Neural cell (in vitro differentiated cells): Measurements from ENCODE around the gene SERPINB6. TPM values are rescaled to one million over a fixed set of nuclear protein-coding genes. Genes with fewer than 3 reads are reported as not detected.
"Not testable (repeated sequence)": the region's sequence is repeated elsewhere in the genome, so short reads cannot be mapped to it uniquely, and the experiment has no call there.

ENCODE experiments used
- H2AFZ ChIP-seq: fragments of 200-600, 300-800 bp; sonication (generic), shearing (Covaris generic); 2 replicates; pipeline ENCODE4 v1.6.0; 2014; ENCODE audit warnings: low read depth, mild to moderate bottlenecking, antibody characterized with exemption, low read length, moderate library complexity
- H3F3A ChIP-seq: fragments of 200-600 bp; shearing (Covaris generic); 2 replicates; pipeline ENCODE4 v1.6.1; 2016; ENCODE audit warnings: mild to moderate bottlenecking, moderate library complexity, mixed read lengths, antibody characterized with exemption, low read length; ENCODE audit not compliant: insufficient read depth, poor library complexity, severe bottlenecking
- H3K27ac ChIP-seq: fragments of 200-600, 300-800 bp; sonication (generic), shearing (Covaris generic); 2 replicates; pipeline ENCODE4 v1.5.1; 2014; ENCODE audit warnings: mild to moderate bottlenecking, low read length, moderate library complexity
- H3K27me3 ChIP-seq: fragments of 300-800, 200-600 bp; sonication (generic), shearing (Covaris generic); 2 replicates; pipeline ENCODE4 v1.6.0; 2014; ENCODE audit warnings: mild to moderate bottlenecking, low read depth, low read length, moderate library complexity; ENCODE audit not compliant: insufficient read depth
- H3K36me3 ChIP-seq: fragments of 300-800, 200-600 bp; sonication (generic), shearing (Covaris generic); 2 replicates; pipeline ENCODE4 v1.5.1; 2014; ENCODE audit warnings: mild to moderate bottlenecking, antibody characterized with exemption, low read length, moderate library complexity; ENCODE audit not compliant: insufficient read depth
- H3K4me2 ChIP-seq: fragments of 300-800, 200-600 bp; sonication (generic), shearing (Covaris generic); 2 replicates; pipeline ENCODE4 v1.6.0; 2014; ENCODE audit warnings: mild to moderate bottlenecking, low read length
- H3K4me3 ChIP-seq: fragments of 300-800, 200-600 bp; sonication (generic), shearing (Covaris generic); 2 replicates; pipeline ENCODE4 v1.5.1; 2014; ENCODE audit warnings: mild to moderate bottlenecking, low read length, moderate library complexity
- H3K79me2 ChIP-seq: fragments of 200-600 bp; shearing (Covaris generic); replicated peaks from 2 replicates; pipeline ENCODE4 v1.6.0; 2014; ENCODE audit warnings: mild to moderate bottlenecking, low read length, moderate library complexity; ENCODE audit not compliant: insufficient read depth
- H3K9ac ChIP-seq: fragments of 300-800, 200-600 bp; sonication (generic), shearing (Covaris generic); 2 replicates; pipeline ENCODE4 v1.6.1; 2016; ENCODE audit warnings: mild to moderate bottlenecking, low read length, mixed read lengths
- H3K9me2 ChIP-seq: fragments of 200-600 bp; shearing (Covaris generic); 2 replicates; pipeline ENCODE4 v1.6.1; 2016; ENCODE audit warnings: mild to moderate bottlenecking, low read length, mixed read lengths; ENCODE audit not compliant: insufficient read depth
- H3K9me3 ChIP-seq: fragments of 200-600, 300-800 bp; sonication (generic), shearing (Covaris generic); 2 replicates; pipeline ENCODE4 v1.6.1; 2016; ENCODE audit warnings: mild to moderate bottlenecking, mixed run types, low read length, moderate library complexity, mixed read lengths
- H4K20me1 ChIP-seq: fragments of 200-600 bp; shearing (Covaris generic); 2 replicates; pipeline ENCODE4 v1.6.1; 2016; ENCODE audit warnings: mild to moderate bottlenecking, mixed run types; ENCODE audit not compliant: insufficient read depth
- EP300 ChIP-seq: fragments of 450-650 bp; conservative IDR thresholded peaks from 2 replicates; pipeline ENCODE4 v1.6.1; 2014; ENCODE audit warnings: antibody characterized with exemption, mild to moderate bottlenecking, moderate library complexity; ENCODE audit not compliant: poor library complexity, severe bottlenecking
- EZH2 ChIP-seq: fragments of 200-600, 300-800 bp; shearing (Covaris generic), sonication (generic); IDR thresholded peaks from 2 replicates; pipeline ENCODE4 v1.6.1; 2014; ENCODE audit warnings: antibody characterized with exemption, low read length, borderline replicate concordance, mild to moderate bottlenecking; ENCODE audit not compliant: insufficient read depth, poor library complexity, severe bottlenecking
- MXI1 ChIP-seq: fragments of 450-650 bp; conservative IDR thresholded peaks from 2 replicates; pipeline ENCODE4 v1.6.1; 2014; ENCODE audit warnings: antibody characterized with exemption, mild to moderate bottlenecking; ENCODE audit not compliant: poor library complexity, severe bottlenecking
- POLR2AphosphoS5 ChIP-seq: IDR thresholded peaks from 2 replicates; pipeline ENCODE4 v1.6.1; 2012
- RAD21 ChIP-seq: fragments of 450-650 bp; conservative IDR thresholded peaks from 2 replicates; pipeline ENCODE4 v1.6.1; 2014; ENCODE audit warnings: antibody characterized with exemption, mild to moderate bottlenecking, moderate library complexity
- SMC3 ChIP-seq: fragments of 450-650 bp; conservative IDR thresholded peaks from 2 replicates; pipeline ENCODE4 v1.6.1; 2014; ENCODE audit warnings: antibody characterized with exemption, mild to moderate bottlenecking, moderate library complexity; ENCODE audit not compliant: poor library complexity
- TAF1 ChIP-seq: IDR thresholded peaks from 2 replicates; pipeline ENCODE4 v1.6.1; 2012; ENCODE audit warnings: low read depth
- polyA plus RNA-seq: library from polyadenylated mRNA; depleted of rRNA; stranded (reverse); fragments of >200 nt; gene quantifications from 2 replicates; pipeline ENCODE4 v1.2.3, GENCODE V29; 2014
- TF ChIP-seq, protein P1 (sequence below): fragments of 450-650 bp; IDR thresholded peaks from 2 replicates; pipeline ENCODE4 v1.5.1; 2014; ENCODE audit warnings: antibody characterized with exemption, mild to moderate bottlenecking, moderate library complexity; ENCODE audit not compliant: poor library complexity, severe bottlenecking
- TF ChIP-seq, protein P2 (sequence below): IDR thresholded peaks from 2 replicates; pipeline ENCODE4 v1.6.1; 2012; ENCODE audit warnings: borderline replicate concordance

The SERPINB6 gene
- polyA plus RNA-seq, 1 donor from 2014 or later: 2.3 TPM

DNA sequence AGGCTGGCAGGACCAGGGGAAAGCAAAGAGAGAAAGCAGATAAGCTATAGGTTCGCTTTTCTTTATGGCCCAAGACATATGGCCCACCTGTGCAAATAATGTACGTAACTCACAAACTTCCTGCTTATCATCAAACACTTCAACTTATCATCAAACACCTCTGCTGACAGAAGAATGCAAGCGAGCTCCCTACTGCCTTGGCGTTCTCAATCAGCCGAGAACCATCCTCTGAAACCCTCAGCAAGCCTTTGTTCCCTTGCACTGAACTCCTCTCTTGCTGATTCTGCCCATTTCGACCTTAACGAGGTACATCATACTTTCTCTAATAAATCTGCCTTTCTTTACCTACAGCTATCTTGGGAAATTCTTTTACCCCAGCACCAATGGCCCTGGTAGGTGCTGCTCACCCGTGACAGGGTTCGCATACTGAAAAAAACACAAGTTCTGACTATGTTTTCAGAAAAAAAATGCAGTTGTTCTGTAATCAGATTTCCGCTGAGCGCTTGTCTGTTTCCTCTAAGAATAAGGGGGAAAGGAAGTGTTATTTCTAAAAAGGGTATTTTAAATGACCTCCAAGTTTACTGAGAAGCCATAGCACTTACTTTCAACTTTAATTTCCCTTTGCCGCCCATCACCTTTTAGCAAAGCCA is 28.3 kb downstream of the SERPINB6 start:
- Histone ChIP-seq H3K4me2 (no peak overlapping the region), H3K9ac (no peak overlapping the region), H3K9me2 (no peaks in the 10 kb centered on the region), H3K79me2 (no peaks in the 10 kb centered on the region), H4K20me1 (no peaks in the 10 kb centered on the region), H3K4me3 (no peak overlapping the region), H3K27me3 (no peaks in the 10 kb centered on the region), H3K9me3 (no peaks in the 10 kb centered on the region), H2AFZ (no peak overlapping the region), H3K36me3 (no peaks in the 10 kb centered on the region), H3F3A (no peaks in the 10 kb centered on the region), H3K27ac (no peak overlapping the region)
- no peak for TF ChIP-seq RAD21
- no peak for TF ChIP-seq EZH2
- TF ChIP-seq SMC3: no peak
- no peak for TF ChIP-seq MXI1
- TF ChIP-seq EP300: no peak
- TF ChIP-seq POLR2AphosphoS5: no peak
- TF ChIP-seq, protein P1, sequence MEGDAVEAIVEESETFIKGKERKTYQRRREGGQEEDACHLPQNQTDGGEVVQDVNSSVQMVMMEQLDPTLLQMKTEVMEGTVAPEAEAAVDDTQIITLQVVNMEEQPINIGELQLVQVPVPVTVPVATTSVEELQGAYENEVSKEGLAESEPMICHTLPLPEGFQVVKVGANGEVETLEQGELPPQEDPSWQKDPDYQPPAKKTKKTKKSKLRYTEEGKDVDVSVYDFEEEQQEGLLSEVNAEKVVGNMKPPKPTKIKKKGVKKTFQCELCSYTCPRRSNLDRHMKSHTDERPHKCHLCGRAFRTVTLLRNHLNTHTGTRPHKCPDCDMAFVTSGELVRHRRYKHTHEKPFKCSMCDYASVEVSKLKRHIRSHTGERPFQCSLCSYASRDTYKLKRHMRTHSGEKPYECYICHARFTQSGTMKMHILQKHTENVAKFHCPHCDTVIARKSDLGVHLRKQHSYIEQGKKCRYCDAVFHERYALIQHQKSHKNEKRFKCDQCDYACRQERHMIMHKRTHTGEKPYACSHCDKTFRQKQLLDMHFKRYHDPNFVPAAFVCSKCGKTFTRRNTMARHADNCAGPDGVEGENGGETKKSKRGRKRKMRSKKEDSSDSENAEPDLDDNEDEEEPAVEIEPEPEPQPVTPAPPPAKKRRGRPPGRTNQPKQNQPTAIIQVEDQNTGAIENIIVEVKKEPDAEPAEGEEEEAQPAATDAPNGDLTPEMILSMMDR: no peak
- TF ChIP-seq, protein P2, sequence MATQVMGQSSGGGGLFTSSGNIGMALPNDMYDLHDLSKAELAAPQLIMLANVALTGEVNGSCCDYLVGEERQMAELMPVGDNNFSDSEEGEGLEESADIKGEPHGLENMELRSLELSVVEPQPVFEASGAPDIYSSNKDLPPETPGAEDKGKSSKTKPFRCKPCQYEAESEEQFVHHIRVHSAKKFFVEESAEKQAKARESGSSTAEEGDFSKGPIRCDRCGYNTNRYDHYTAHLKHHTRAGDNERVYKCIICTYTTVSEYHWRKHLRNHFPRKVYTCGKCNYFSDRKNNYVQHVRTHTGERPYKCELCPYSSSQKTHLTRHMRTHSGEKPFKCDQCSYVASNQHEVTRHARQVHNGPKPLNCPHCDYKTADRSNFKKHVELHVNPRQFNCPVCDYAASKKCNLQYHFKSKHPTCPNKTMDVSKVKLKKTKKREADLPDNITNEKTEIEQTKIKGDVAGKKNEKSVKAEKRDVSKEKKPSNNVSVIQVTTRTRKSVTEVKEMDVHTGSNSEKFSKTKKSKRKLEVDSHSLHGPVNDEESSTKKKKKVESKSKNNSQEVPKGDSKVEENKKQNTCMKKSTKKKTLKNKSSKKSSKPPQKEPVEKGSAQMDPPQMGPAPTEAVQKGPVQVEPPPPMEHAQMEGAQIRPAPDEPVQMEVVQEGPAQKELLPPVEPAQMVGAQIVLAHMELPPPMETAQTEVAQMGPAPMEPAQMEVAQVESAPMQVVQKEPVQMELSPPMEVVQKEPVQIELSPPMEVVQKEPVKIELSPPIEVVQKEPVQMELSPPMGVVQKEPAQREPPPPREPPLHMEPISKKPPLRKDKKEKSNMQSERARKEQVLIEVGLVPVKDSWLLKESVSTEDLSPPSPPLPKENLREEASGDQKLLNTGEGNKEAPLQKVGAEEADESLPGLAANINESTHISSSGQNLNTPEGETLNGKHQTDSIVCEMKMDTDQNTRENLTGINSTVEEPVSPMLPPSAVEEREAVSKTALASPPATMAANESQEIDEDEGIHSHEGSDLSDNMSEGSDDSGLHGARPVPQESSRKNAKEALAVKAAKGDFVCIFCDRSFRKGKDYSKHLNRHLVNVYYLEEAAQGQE: no peak
- no peak for TF ChIP-seq TAF1

GRCh38 chr6:2942116-2942515 is 29.3 kb downstream of the SERPINB6 start:
- not testable (repeated sequence) for H3K4me2 ChIP-seq, H2AFZ ChIP-seq, H3K4me3 ChIP-seq, H3K9ac ChIP-seq, H3K9me3 ChIP-seq, H3K36me3 ChIP-seq, H3F3A ChIP-seq, H4K20me1 ChIP-seq, H3K27me3 ChIP-seq, H3K27ac ChIP-seq, H3K9me2 ChIP-seq, H3K79me2 ChIP-seq

DNA sequence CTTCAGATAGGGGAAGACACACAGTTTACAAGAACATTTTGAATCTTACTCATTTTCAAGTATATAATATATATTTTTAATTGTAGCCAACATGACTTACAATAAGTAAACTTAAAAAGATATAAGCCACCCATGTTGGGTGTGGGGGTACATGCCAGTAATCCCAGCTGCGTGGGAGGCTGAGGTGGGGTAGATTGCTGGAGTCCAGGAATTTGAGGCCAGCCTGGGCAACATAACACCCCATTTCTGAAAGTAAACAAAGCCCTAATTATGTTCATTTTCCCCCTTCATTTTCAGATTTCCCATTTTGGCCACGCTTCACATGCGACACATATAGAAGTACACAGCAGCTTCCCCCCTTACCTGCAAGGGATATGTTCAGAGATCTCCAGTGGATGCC is 30.5 kb downstream of the SERPINB6 start:
- no peaks in the 10 kb centered on the region for H3K36me3 ChIP-seq
- H4K20me1 ChIP-seq: no peaks in the 10 kb centered on the region
- H3K9ac ChIP-seq: no peak overlapping the region
- H3K4me2 ChIP-seq: no peak overlapping the region
- no peaks in the 10 kb centered on the region for H3K79me2 ChIP-seq
- H3F3A ChIP-seq: no peaks in the 10 kb centered on the region
- no peak overlapping the region for H2AFZ ChIP-seq
- TF ChIP-seq EZH2: no peak
- H3K4me3 ChIP-seq: no peak overlapping the region
- H3K27me3 ChIP-seq: no peaks in the 10 kb centered on the region
- no peaks in the 10 kb centered on the region for H3K9me2 ChIP-seq
- H3K9me3 ChIP-seq: no peaks in the 10 kb centered on the region
- H3K27ac ChIP-seq: no peak overlapping the region
